DMS53 treated with DMSO at 0.1 percent for 48 hours (cell line): ENCODE data around the gene MRPL20.
"Not testable (repeated sequence)": the region's sequence is repeated elsewhere in the genome, so short reads cannot be mapped to it uniquely, and the experiment has no call there.

ENCODE experiments used
- DNase-seq: peaks from one replicate; lab custom pipeline; 2025; ENCODE audit not compliant: unreplicated experiment; lab: John Stamatoyannopoulos, UW

Gene MRPL20

GRCh38 chr1:1427106-1427819 lies 20.2 kb upstream of the MRPL20 start:
- no peak for DNase-seq

GRCh38 chr1:1426496-1427105 lies 19.5 kb upstream of the MRPL20 start:
- no peak for DNase-seq

- DNase-seq: no peak
Measured at GRCh38 chr1:1425753-1426495, 18.8 kb upstream of the MRPL20 start.

GRCh38 chr1:1425426-1425752 lies 18.3 kb upstream of the MRPL20 start:
- no peak for DNase-seq

- DNase-seq: no peak
Measured at GRCh38 chr1:1424707-1425106, 17.6 kb upstream of the MRPL20 start.

GRCh38 chr1:1423245-1423597 lies 16.1 kb upstream of the MRPL20 start:
- DNase-seq: no peak

- no peak for DNase-seq
Measured at GRCh38 chr1:1422465-1423244, 15.6 kb upstream of the MRPL20 start.

- no peak for DNase-seq
Measured at GRCh38 chr1:1421907-1422464, 14.9 kb upstream of the MRPL20 start.

GRCh38 chr1:1421147-1421906 lies 14.2 kb upstream of the MRPL20 start, which contains the start of gene ANKRD65:
Gene ANKRD65 (minus strand): TSS chr1:1421276. CDS start chr1:1421005, 271 bp downstream.
- peak; percentile 57 for DNase-seq

GRCh38 chr1:1420654-1421141 lies 13.6 kb upstream of the MRPL20 start:
- DNase-seq: no peak

- DNase-seq: no peak
Measured at GRCh38 chr1:1419813-1420653, 12.9 kb upstream of the MRPL20 start.

- no peak for DNase-seq
Measured at GRCh38 chr1:1419363-1419812, 12.3 kb upstream of the MRPL20 start.

GRCh38 chr1:1418464-1419362 lies 11.6 kb upstream of the MRPL20 start:
- no peak for DNase-seq

GRCh38 chr1:1417825-1418463 lies 10.9 kb upstream of the MRPL20 start:
- not testable (repeated sequence) for DNase-seq

GRCh38 chr1:1417396-1417795 lies 10.3 kb upstream of the MRPL20 start:
- DNase-seq: not testable (repeated sequence)

GRCh38 chr1:1415751-1416150 lies 8.7 kb upstream of the MRPL20 start:
- no peak for DNase-seq

- not testable (repeated sequence) for DNase-seq
Measured at GRCh38 chr1:1412311-1412902, 5.3 kb upstream of the MRPL20 start.
